HG03520 (cell line): ENCODE data around the gene PDE3A.
"Not testable (repeated sequence)": the region's sequence is repeated elsewhere in the genome, so short reads cannot be mapped to it uniquely, and the experiment has no call there.

Experiments
- ATAC-seq: cut with Tn5 transposase; IDR thresholded peaks from one replicate; pipeline ENCODE4 v1.9.1; 2021; ENCODE audit warnings: mild to moderate bottlenecking, moderate library complexity; ENCODE audit not compliant: unreplicated experiment

Gene PDE3A

DNA sequence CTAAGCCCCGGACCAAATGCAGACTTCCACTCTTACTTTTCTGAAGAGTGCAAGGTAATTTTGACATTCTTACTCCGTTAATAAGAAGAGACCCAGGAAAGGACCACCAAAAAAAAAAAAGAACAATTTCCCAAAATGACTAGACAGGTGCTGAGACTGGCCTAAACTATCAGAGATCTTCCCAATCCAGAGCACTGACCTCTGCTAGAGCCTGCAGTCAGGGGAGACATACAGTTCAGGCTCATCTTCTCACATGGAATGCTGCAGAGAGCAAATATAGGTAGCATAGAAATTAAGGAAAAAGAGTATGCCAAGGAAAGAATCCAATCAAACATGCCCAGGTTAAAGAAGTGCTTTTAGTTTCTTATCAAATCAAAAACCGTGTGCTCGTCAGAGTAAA, 177.9 kb downstream of the PDE3A start:
- ATAC-seq: no peak

DNA sequence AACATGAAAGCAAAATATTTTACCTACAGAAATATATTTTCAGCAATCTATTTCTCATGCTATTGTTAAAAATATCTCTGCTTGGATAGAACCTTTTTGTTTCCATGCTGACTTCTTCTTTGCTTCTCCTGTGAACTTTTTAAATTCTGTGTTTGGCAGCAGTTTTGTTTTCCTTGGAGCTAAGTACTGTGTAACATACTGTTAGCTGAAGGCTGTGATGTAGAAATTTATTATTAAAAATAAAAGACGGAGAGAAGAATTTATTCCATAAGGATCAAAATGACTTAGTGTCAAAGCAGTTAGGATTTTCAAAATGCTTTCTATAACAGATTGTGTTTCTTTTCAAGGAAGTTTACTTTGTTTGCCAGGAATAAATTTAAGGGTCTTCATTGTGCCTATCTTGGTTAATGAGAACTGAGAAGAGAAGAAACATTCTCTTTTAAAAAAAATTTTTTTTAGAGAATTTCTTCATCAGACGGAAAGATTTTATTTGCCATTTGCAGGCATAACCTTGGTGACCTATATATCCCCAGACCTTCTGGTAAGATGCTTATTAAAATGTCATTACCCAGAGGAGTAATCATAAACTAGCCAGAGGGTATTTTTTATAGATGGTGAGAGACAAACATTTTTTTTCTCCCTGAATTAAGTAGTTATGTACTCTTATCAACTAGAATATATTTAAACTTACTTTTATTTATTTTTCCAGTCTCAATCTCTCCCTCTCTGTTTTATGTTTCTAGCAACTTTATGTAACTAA, 179.7 kb downstream of the PDE3A start:
- no peak for ATAC-seq

DNA sequence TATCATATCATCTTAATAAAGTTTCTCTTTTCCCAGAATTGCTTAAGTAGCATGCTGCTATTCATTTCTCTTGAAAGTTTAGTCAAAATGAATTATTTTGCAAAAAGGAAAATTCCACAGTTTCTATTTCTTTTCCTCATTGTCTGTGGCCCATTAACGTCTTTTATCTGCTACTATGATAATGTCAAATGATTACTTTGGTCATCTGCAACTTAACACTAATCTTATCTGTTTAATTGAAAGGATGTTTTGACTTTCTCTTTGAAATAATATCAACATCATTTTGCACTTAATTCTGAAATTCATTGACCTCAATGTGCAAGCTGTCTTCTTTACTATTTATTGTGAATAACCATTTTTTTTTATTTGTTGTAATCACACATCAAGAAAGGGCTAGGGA, 180.3 kb downstream of the PDE3A start:
- ATAC-seq: no peak

DNA sequence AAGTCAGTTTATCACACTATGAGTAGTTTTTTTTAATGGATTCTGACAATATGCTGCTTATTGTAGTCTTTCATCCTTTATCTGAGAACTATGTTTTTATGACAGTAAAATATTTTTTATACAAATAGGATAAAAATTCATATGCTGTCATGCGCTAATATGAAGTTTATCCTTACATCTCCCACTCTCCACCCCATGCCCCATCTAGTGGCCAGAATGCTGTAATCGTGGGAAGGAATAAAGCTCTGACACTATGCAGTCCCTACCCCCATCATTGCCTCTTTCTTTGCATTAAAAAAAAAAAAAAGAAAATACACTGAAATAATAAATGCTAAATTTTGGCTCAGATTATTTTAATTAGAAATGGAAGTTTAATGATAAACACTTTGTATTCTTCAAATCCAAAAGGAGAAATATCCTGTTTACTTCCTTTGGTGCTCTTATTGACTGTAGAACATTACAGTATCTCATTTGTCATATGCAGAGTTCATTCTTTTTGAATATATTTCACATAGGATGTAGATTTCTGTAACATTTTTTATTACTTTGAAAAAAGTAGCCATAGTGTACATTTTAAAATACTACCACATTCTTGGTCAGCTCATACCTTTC, 180.9 kb downstream of the PDE3A start:
- ATAC-seq: no peak

DNA sequence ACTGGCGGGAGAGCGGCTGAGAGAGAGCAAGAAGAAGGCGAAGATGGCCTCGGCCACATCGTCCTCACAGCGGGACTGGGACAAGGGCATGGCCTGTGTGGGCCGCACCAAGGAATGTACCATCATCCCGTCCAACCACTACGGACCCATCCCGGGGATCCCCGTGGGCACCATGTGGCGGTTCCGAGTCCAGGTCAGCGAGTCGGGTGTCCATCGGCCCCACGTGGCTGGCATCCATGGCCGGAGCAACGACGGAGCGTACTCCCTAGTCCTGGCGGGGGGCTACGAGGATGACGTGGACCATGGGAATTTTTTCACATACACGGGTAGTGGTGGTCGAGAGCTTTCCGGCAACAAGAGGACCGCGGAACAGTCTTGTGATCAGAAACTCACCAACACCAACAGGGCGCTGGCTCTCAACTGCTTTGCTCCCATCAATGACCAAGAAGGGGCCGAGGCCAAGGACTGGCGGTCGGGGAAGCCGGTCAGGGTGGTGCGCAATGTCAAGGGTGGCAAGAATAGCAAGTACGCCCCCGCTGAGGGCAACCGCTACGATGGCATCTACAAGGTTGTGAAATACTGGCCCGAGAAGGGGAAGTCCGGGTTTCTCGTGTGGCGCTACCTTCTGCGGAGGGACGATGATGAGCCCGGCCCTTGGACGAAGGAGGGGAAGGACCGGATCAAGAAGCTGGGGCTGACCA, 183.6 kb downstream of the PDE3A start:
- ATAC-seq: not testable (repeated sequence)

DNA sequence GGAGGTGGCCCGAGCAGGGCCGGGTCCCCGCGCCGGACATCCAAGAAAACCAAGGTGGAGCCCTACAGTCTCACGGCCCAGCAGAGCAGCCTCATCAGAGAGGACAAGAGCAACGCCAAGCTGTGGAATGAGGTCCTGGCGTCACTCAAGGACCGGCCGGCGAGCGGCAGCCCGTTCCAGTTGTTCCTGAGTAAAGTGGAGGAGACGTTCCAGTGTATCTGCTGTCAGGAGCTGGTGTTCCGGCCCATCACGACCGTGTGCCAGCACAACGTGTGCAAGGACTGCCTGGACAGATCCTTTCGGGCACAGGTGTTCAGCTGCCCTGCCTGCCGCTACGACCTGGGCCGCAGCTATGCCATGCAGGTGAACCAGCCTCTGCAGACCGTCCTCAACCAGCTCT, 184.2 kb downstream of the PDE3A start:
- not testable (repeated sequence) for ATAC-seq

DNA sequence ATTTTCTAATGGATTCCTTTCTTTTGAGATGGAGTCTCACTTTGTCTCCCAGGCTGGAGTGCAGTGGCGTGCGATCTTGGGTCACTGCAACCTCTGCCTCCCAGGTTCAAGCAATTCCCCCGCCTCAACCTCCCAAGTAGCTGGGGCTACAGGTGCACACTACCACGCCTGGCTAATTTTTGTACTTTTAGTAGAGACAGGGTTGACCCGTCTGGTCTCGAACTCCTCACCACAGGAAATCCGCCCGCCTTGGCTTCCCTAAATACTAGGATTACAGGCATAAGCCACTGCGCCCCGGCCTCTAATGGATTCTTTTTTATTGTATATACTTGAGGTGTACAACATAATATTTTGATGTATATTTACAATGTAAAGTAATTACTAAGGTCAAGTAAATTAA, 186.7 kb downstream of the PDE3A start:
- ATAC-seq: no peak

DNA sequence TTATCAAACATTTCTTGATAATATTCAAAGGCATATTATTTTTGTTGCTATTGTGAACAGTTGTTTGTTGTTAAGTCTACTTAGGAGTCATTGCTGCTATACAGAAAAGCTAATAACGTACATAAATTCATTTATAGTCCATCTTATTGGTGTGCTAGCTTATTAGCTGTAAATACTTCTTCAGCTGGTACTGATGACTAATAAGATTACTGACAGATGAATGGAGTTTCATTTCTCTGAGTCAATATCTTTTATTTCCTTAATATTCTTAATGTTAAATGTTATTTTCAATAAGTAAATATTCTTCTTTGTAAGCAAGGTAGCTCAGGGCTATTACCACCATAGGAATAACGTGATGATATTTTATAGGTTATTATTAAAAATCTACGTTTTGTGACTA, 187.4 kb downstream of the PDE3A start:
- ATAC-seq: no peak

DNA sequence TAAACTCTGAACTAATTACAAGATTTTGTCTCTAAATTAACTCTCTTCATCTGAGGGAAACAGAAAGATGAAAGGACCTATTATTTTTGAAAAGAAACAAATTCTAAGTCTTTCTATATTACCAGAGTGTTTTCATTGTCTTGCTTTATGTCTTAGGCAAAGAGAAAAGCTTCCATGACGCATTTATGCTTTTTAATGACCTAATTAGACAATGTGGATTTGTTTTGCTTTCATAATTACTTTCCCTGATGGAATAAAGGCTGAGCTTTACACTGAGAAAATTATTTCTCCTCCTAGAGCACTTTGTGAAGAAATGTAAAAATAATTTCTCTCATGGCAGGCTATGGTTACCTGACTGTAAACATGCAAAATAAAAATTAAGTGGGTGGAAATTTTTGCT, 188.8 kb downstream of the PDE3A start:
- no peak for ATAC-seq

DNA sequence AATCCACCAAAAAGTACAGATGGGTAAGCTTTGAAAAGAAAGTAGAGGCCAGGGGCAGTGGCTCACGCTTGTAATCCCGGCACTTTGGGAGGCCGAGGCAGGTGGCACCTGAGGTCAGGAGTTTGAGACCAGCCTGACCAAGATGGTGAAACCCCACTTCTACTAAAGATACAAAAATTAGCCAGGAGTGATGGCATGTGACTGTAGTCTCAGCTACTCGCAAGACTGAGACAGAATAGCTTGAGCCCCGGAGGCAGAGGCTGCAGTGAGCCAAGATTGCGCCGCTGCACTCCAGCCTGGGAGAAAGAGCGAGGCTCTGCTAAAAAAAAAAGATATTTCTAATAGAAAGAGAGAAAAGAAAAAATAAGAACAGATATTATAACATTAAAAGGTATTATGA, 192.6 kb downstream of the PDE3A start:
- no peak for ATAC-seq

DNA sequence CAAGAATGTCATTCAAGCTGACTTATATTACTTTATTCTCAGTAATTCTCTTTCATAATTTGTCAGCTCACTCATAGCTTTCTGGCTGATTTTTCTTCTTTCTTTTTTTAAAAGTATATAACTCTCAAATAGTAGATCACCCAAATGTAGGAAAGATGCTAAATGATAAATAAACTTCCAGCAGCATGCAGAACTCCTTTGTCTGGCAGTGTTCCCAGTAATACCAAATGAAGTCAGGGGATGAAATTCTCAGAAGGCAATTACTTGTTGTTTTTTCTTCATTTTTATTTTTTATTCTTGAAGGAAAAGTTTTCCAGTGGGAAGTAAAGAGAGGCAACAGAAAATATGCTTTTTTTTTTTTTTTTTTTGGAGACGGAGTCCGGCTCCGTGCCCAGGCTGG, 193.5 kb downstream of the PDE3A start:
- ATAC-seq: no peak

DNA sequence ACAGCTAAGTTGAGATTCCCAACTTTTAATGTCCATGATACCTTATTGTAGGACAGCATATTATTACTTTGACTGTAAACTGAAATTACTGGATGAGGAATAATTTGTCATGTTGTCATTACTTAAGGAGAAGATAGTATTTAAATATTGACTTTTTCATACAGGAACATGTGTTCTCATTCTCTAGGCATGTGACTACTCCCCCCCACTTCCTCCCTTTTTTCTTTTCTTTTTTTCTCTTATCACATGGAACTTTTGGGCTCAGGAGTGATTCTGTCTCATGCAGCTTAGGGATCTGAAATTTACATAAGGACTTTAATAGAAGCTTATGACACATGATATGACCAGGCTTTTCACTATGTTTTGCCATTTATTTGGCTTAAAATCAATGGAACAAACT, 199.1 kb downstream of the PDE3A start:
- ATAC-seq: no peak

DNA sequence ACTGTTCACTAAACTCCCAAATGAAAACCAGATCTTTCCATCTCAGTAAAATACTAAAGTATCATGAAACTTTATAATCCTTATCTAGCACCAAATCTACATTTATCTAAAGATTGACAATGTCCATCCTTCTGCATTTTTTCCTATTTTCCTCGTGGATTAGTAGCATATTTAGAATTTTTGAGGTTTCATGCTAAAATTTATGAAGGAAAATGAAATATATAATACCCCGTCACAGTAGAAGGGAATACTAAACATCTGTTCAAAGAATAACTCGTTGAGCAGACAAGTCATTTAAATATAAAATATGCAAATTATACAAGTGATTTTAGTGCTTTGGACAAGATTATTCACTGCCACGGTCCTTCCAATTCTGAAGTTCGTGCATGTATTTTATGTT, 204.1 kb downstream of the PDE3A start:
- no peak for ATAC-seq

DNA sequence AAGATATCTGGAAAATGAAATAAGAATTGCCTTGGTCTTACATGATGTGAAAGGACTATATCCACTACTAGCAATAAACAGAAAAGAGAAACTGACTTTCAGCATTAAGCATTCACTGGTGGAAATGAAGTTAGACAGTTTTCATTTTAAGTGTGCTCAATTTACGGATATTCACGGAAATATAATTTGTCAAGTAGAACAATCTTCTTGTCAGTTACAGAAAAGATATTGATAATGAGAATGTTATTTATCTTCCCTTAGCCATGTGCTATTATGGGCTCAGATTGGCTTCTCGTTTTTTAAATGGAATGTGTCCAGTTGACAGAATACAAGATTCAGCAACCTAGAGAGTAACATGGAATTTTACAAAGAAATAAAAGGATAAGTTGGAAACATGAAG, 208.2 kb downstream of the PDE3A start:
- no peak for ATAC-seq

DNA sequence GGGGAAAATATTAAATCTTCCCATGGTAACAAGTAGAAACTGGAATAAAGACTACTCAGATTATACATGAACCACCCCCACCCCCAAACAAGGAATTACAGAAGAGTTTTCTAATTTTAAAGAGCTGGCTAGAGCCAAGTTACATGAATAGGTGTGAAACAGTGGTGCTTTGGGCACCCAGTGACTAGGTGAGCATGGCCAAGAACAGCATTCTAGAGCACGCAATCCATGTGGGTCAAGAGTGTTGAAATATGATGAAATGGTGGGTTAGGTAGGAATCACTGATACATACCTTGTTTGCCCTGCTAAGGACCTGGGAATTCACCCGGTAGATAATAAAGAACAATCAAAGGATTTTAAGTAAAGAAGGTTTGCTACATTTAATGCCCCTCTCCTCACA, 208.7 kb downstream of the PDE3A start:
- no peak for ATAC-seq

DNA sequence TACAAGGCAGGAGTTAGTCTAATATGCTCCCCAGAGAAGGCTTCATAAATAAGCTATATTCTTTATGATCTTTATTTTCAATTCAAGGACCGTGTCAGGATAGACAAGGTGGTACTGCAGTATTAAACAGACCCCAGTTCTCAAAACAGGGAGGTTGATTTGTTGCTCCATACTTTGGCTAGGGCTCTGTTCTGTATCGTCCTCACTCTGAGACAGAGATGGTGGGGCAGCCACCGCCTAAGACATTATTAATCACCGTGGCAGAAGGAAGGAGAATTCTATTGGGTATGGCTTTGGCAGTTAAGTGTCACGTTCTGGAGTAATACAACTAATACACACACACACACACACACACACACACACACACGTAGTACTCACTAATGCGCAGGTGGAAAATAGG, 209.8 kb downstream of the PDE3A start:
- ATAC-seq: no peak

DNA sequence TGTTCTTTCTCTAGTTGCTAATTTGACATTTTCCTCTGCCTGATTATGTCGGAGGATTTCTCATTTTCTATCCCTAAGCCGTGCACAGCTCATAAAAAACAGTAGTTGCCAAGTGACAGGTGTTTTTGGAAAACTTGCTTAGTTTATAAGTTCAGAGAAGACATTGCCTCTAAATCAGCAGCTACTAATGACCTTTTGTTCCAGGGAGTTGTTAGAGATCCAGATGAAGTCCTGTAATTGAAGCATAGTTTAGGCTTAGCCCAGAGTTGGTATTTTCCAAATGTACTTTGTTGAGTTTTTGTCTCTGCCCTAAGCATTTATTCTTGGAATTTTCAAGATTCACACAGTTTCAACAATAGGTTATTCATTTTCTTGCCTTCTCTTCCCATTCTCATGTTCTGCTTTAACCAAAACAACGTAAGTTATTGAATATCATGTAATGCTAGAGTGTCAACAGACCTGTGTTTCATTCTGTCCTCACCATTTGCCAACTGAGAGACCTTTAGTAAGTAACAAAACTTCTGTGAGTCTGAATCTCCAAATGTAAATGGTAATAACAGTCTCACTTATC, 216.8 kb downstream of the PDE3A start:
- no peak for ATAC-seq

DNA sequence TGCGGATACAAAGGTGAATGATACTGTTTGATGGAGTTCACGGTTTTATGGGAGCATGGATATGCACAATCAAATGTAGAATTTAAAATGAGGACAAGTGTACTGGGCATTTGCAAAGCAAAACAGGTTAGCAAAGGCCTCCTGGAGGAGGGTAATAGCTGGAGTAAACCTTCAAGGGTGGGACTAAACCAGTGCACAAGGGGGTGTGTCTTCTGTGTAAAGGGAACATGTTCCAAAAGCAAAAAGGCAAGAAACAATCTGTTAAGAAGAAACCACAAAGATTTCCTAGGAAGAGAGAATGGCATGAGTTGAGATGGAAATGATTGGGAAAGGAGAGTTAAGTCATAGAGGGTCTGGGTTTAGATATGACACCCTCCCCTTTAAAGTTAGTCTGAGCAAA, 217.6 kb downstream of the PDE3A start:
- no peak for ATAC-seq

DNA sequence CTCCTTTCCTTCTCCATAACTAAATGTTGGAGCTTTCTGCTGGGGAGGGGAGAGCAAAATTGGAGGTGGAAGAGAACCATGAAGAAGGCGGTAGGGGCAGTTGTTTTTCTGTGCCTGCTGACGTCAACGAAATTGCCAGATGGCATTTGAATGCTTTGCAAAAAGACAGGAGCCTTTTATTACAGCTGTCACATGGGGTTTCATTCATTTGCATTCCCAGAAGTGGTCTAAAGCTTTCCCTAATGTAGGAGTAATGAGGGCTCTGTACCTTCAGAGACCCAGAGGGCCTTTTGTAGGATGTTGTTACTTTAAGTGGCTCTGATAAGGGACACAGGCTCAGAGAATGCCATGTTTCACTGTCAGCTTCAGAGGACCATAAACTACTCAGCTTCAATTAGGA, 219.7 kb downstream of the PDE3A start:
- no peak for ATAC-seq

DNA sequence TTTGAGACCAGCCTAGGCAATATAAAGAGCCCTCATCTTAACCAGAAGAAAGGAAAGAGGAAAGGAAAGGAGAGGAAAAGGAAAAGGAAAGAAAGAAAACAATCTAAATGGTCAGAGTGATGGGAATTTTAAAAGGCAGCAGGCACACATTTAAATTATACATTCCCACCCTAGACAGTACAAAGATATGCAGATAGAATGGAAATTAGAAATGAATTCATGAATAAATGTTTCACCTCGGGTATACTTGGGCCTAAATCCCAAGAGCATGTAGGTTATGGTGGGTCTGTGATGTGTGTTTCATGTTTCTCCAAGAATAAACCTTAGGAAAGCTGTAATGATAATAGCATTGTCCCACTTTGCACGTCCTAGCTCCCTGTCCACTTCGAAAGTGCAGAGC, 222.2 kb downstream of the PDE3A start:
- ATAC-seq: no peak

DNA sequence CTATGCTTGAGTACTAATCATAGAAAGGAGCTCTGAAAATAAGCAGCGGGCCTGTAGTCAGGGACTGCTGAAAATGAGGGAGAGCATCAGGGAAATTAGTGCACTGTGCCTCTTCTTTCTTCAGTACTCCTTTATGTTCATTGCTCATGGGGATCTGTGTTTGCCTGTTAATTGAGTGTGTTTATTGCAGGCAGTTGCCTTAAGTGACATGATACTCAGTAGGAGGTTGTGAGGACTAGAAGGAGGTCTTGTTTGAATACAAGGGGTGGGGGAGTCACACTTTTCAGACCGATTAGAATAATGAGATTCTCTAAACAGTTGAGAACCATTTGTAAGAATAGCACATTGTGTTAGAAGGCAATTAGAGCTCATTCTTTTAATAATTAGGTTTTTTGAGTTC, 224.2 kb downstream of the PDE3A start:
- no peak for ATAC-seq

DNA sequence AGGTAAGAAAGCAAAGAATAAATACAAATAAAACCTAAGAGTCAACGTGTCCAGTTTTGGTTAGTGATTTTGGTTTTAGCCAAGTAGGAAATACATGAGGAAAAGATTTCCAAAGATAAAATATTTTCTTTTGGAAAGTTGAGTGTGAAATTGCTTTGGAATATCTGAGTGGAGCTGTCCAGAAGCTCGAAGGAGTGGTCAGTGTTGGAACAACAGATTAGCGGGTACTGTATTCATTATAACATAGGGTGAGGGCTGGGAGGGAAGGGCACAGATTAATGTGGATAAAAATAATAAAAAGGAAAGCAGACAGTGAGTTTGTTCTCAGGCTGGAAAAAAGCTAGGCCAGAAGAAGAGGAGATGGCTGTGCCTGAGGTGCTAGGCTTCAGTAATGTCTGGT, 225.3 kb downstream of the PDE3A start:
- ATAC-seq: no peak
